Measurements from ENCODE around the gene TTC3. TPM values are rescaled to one million over a fixed set of nuclear protein-coding genes. Genes with fewer than 3 reads are reported as not detected.

Gene TTC3
- total and polyA plus RNA-seq, 2 of the 13 experiments (the other 11 are each of a cell fraction or from before 2014, with no cell fraction given): 55.7 to 108 TPM

DNA sequence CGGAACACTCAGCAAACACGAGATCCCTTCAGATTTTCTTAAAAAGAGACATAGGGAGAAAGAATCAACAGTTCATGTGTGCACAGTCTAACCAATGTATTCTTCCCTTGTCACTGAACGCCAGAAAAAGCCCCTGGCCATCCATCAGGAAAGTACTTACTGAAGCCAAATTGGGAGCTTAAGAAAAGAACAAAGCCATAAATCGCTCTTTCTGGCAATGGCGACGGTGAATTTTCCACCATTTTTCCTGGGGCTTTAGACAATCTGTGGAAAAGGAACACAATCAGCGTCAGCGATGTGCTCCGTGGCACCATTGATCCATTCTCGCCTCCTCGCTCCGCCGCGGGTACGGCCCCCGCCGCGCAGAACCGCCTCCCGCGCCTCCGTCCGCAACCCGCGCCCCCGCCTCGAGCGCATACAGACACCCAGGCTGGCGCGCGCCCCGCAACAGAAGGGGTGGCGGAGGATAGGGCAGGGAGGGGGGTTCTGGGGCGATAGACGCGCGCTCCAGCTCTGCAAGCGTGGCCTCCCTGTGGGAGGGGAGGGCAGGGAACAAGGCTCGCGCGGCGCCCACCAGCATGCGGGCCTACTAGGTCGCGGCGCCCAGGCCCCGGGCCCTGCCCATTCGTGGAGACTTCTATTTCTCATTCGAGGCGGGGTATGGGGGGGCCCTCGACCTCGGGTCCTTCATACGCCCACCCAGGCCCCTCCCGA, 623 bp upstream of the TTC3 start (continued):
- 0 out of 2 replicates have a peak, but pooled peaks have one; percentile 17 for TF ChIP-seq CBX5 (CRISPR knock-in tag; IDR thresholded peaks at IDR 0.05; ENCODE audit: borderline replicate concordance)
- TF ChIP-seq TEAD2 (CRISPR knock-in tag; IDR thresholded peaks at IDR 0.05): no peak
- TF ChIP-seq MTA1 (CRISPR knock-in tag; IDR thresholded peaks at IDR 0.05; ENCODE audit: borderline replicate concordance): peak; percentile 69; the same call in 1 of the 2 replicates
- TF ChIP-seq, protein P1, sequence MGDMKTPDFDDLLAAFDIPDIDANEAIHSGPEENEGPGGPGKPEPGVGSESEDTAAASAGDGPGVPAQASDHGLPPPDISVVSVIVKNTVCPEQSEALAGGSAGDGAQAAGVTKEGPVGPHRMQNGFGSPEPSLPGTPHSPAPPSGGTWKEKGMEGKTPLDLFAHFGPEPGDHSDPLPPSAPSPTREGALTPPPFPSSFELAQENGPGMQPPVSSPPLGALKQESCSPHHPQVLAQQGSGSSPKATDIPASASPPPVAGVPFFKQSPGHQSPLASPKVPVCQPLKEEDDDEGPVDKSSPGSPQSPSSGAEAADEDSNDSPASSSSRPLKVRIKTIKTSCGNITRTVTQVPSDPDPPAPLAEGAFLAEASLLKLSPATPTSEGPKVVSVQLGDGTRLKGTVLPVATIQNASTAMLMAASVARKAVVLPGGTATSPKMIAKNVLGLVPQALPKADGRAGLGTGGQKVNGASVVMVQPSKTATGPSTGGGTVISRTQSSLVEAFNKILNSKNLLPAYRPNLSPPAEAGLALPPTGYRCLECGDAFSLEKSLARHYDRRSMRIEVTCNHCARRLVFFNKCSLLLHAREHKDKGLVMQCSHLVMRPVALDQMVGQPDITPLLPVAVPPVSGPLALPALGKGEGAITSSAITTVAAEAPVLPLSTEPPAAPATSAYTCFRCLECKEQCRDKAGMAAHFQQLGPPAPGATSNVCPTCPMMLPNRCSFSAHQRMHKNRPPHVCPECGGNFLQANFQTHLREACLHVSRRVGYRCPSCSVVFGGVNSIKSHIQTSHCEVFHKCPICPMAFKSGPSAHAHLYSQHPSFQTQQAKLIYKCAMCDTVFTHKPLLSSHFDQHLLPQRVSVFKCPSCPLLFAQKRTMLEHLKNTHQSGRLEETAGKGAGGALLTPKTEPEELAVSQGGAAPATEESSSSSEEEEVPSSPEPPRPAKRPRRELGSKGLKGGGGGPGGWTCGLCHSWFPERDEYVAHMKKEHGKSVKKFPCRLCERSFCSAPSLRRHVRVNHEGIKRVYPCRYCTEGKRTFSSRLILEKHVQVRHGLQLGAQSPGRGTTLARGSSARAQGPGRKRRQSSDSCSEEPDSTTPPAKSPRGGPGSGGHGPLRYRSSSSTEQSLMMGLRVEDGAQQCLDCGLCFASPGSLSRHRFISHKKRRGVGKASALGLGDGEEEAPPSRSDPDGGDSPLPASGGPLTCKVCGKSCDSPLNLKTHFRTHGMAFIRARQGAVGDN (CRISPR knock-in tag; IDR thresholded peaks at IDR 0.05): peak; percentile 88; the same call in 1 of the 2 replicates
- no peak for TF ChIP-seq MAZ (IDR thresholded peaks at IDR 0.05; ENCODE audit: borderline replicate concordance, low read depth, low read length)
- no peak for TF ChIP-seq MAZ (CRISPR knock-in tag; IDR thresholded peaks at IDR 0.05; ENCODE audit: low read depth)
- no peak for TF ChIP-seq ZNF558 (CRISPR knock-in tag; IDR thresholded peaks at IDR 0.05; ENCODE audit: borderline replicate concordance)
- TF ChIP-seq ZNF382 (CRISPR knock-in tag; IDR thresholded peaks at IDR 0.05; ENCODE audit: borderline replicate concordance): no peak
- peak; percentile 57; the same call in 1 of the 2 replicates for TF ChIP-seq FOXC1 (CRISPR knock-in tag; IDR thresholded peaks at IDR 0.05; ENCODE audit: borderline replicate concordance)
- peak; percentile 54; the same call in 1 of the 2 replicates for TF ChIP-seq SALL2 (CRISPR knock-in tag; IDR thresholded peaks at IDR 0.05)
- TF ChIP-seq ZNF780A (CRISPR knock-in tag; IDR thresholded peaks at IDR 0.05): peak; percentile 86; the same call in 1 of the 2 replicates
- TF ChIP-seq BORCS8-MEF2B (CRISPR knock-in tag; IDR thresholded peaks at IDR 0.05): peak; percentile 68
- TF ChIP-seq CAMTA2 (CRISPR knock-in tag; IDR thresholded peaks at IDR 0.05; ENCODE audit: borderline replicate concordance): peak; percentile 48; the same call in 1 of the 2 replicates
- TF ChIP-seq HOXA9 (CRISPR knock-in tag; IDR thresholded peaks at IDR 0.05; ENCODE audit: borderline replicate concordance): peak; percentile 69; the same call in 1 of the 2 replicates
- TF ChIP-seq JUND (CRISPR knock-in tag; IDR thresholded peaks at IDR 0.05): no peak
- peak; percentile 45; the same call in 1 of the 2 replicates for TF ChIP-seq LCORL (IDR thresholded peaks at IDR 0.05)
- TF ChIP-seq LCORL (CRISPR knock-in tag; IDR thresholded peaks at IDR 0.05): no peak
- TF ChIP-seq, protein P2, sequence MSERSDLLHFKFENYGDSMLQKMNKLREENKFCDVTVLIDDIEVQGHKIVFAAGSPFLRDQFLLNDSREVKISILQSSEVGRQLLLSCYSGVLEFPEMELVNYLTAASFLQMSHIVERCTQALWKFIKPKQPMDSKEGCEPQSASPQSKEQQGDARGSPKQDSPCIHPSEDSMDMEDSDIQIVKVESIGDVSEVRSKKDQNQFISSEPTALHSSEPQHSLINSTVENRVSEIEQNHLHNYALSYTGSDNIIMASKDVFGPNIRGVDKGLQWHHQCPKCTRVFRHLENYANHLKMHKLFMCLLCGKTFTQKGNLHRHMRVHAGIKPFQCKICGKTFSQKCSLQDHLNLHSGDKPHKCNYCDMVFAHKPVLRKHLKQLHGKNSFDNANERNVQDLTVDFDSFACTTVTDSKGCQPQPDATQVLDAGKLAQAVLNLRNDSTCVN (CRISPR knock-in tag; IDR thresholded peaks at IDR 0.05; ENCODE audit: borderline replicate concordance): peak; percentile 72; the same call in 1 of the 2 replicates
- no peak for TF ChIP-seq ZNF136 (CRISPR knock-in tag; IDR thresholded peaks at IDR 0.05; ENCODE audit: low read depth)

All from HepG2 (cell line).